ENCODE data around the gene ANKS1A. TPM values are rescaled to one million over a fixed set of nuclear protein-coding genes. Genes with fewer than 3 reads are reported as not detected.

Gene ANKS1A
- total RNA-seq, 2 donors from 2014 or later: 34.9 to 36.4 TPM

- Mint-ChIP-seq H3K27ac (no peak overlapping the region), H3K4me3 (no peak overlapping the region), H3K27me3 (ENCODE audit: insufficient read depth) (no peaks in the 10 kb centered on the region), H3K36me3 (ENCODE audit: low read depth) (peaks cover 5% of the 10 kb centered on the region), H3K9me3 (no peaks in the 10 kb centered on the region), H3K4me1 (peaks cover 6% of the 10 kb centered on the region)
- DNase-seq: no peak
- H3K9ac ChIP-seq (ENCODE audit: extremely low read depth, low read length, poor library complexity, severe bottlenecking): no peak overlapping the region
- 100% methylated on average over 2 of the region's 2 CpGs for WGBS, 2 experiments (ENCODE audit: insufficient coverage in 1 of 2, insufficient read length in 1 of 2)
- no peak for TF ChIP-seq CTCF (conservative IDR thresholded peaks at IDR 0.05)
- H3K4me3 ChIP-seq (ENCODE audit: low read length): no peak overlapping the region
- H3K27ac ChIP-seq (ENCODE audit: low read depth, low read length): no peak overlapping the region
- peaks cover 8% of the 10 kb centered on the region for H3K36me3 ChIP-seq (ENCODE audit: control insufficient read depth, insufficient read depth, low read length)
- no peaks in the 10 kb centered on the region for H3K4me1 ChIP-seq (ENCODE audit: control insufficient read depth, insufficient read depth, low read length)
- no peaks in the 10 kb centered on the region for H3K9me3 ChIP-seq (ENCODE audit: control insufficient read depth, low read length)
- H3K27me3 ChIP-seq (ENCODE audit: control insufficient read depth, insufficient read depth, low read length, poor library complexity, severe bottlenecking): no peaks in the 10 kb centered on the region
Observed at GRCh38 chr6:34976239-34976638, 87.2 kb downstream of the ANKS1A start.

GRCh38 chr6:34979218-34979617, 90.2 kb downstream of the ANKS1A start:
- no peaks in the 10 kb centered on the region for H3K4me1 ChIP-seq (ENCODE audit: control insufficient read depth, insufficient read depth, low read length)
- 100% methylated on average over 2 of the region's 2 CpGs; no CpG with 5 or more reads in 1 of the 2 experiments for WGBS, 2 experiments (ENCODE audit: insufficient coverage in 1 of 2, insufficient read length in 1 of 2)
- no peak for TF ChIP-seq CTCF (conservative IDR thresholded peaks at IDR 0.05)
- peaks cover 23% of the 10 kb centered on the region for H3K36me3 ChIP-seq (ENCODE audit: control insufficient read depth, insufficient read depth, low read length)
- no peak for DNase-seq
- H3K27me3 ChIP-seq (ENCODE audit: control insufficient read depth, insufficient read depth, low read length, poor library complexity, severe bottlenecking): no peaks in the 10 kb centered on the region
- no peak overlapping the region for H3K27ac ChIP-seq (ENCODE audit: low read depth, low read length)
- no peaks in the 10 kb centered on the region for H3K27me3 Mint-ChIP-seq (ENCODE audit: insufficient read depth)
- H3K27ac Mint-ChIP-seq: peak overlapping the region; percentile 58
- no peaks in the 10 kb centered on the region for H3K9me3 Mint-ChIP-seq
- H3K4me1 Mint-ChIP-seq: peaks cover 6% of the 10 kb centered on the region
- no peak overlapping the region for H3K4me3 ChIP-seq (ENCODE audit: low read length)
- H3K9me3 ChIP-seq (ENCODE audit: control insufficient read depth, low read length): no peaks in the 10 kb centered on the region
- peaks cover 20% of the 10 kb centered on the region for H3K36me3 Mint-ChIP-seq (ENCODE audit: low read depth)
- no peak overlapping the region for H3K4me3 Mint-ChIP-seq
- H3K9ac ChIP-seq (ENCODE audit: extremely low read depth, low read length, poor library complexity, severe bottlenecking): no peak overlapping the region

GRCh38 chr6:34979994-34980393, 90.9 kb downstream of the ANKS1A start:
- WGBS, 2 experiments (ENCODE audit: insufficient coverage in 1 of 2, insufficient read length in 1 of 2): 95 to 100% methylated on average over 1 to 3 of the region's 3 CpGs
- H3K36me3 Mint-ChIP-seq (ENCODE audit: low read depth): peaks cover 22% of the 10 kb centered on the region
- Histone ChIP-seq H3K9ac (ENCODE audit: extremely low read depth, low read length, poor library complexity, severe bottlenecking) (no peak overlapping the region), H3K27ac (ENCODE audit: low read depth, low read length) (no peak overlapping the region), H3K4me1 (ENCODE audit: control insufficient read depth, insufficient read depth, low read length) (no peaks in the 10 kb centered on the region), H3K36me3 (ENCODE audit: control insufficient read depth, insufficient read depth, low read length) (peaks cover 30% of the 10 kb centered on the region), H3K4me3 (ENCODE audit: low read length) (no peak overlapping the region), H3K9me3 (ENCODE audit: control insufficient read depth, low read length) (no peaks in the 10 kb centered on the region), H3K27me3 (ENCODE audit: control insufficient read depth, insufficient read depth, low read length, poor library complexity, severe bottlenecking) (no peaks in the 10 kb centered on the region)
- no peaks in the 10 kb centered on the region for H3K9me3 Mint-ChIP-seq
- no peak for TF ChIP-seq CTCF (conservative IDR thresholded peaks at IDR 0.05)
- no peak overlapping the region for H3K27ac Mint-ChIP-seq
- no peak overlapping the region for H3K4me3 Mint-ChIP-seq
- DNase-seq: no peak
- H3K4me1 Mint-ChIP-seq: peaks cover 6% of the 10 kb centered on the region
- no peaks in the 10 kb centered on the region for H3K27me3 Mint-ChIP-seq (ENCODE audit: insufficient read depth)

Measured in endodermal cell (in vitro differentiated cells).